Suprapubic skin (tissue), 4 donors: ENCODE results near the gene STPG4.

Experiments used
- CTCF ChIP-seq, 2 donors: fragments of 200-600 bp in 1 of 2; fragments of 450-650 bp in 1 of 2; sonication (generic) in 1 of 2; IDR thresholded peaks; one replicate each; pipeline ENCODE4 v1.5.1; 2016 to 2019; ENCODE audit warnings: antibody characterized with exemption in 2 of 2, mild to moderate bottlenecking in 1 of 2, moderate library complexity in 1 of 2
- EP300 ChIP-seq: sonication (generic); formaldehyde crosslinking; IDR thresholded peaks from one replicate; pipeline ENCODE4 v1.6.1; 2017; ENCODE audit warnings: antibody characterized with exemption
- POLR2A ChIP-seq, 2 donors: fragments of 450-650 bp; IDR thresholded peaks; one replicate each; pipeline ENCODE4 v1.6.1; 2017; ENCODE audit warnings: antibody characterized with exemption in 2 of 2, mild to moderate bottlenecking in 2 of 2, moderate library complexity in 2 of 2
- POLR2AphosphoS5 ChIP-seq, 3 donors: sonication (generic); formaldehyde crosslinking; IDR thresholded peaks; one replicate each; pipeline ENCODE4 v1.6.1; 2017; ENCODE audit warnings: antibody characterized with exemption in 3 of 3

- no peak for TF ChIP-seq POLR2A (IDR thresholded peaks at IDR 0.05)
- TF ChIP-seq CTCF (IDR thresholded peaks at IDR 0.05): no peak
- no peak for TF ChIP-seq EP300
- no peak for TF ChIP-seq POLR2AphosphoS5 (IDR thresholded peaks at IDR 0.05)
Observed at GRCh38 chr2:47093626-47094025, 61.5 kb downstream of the STPG4 start.
